HG03108 (cell line): ENCODE measurements around the gene ADD3.
A peak's percentile ranks its signal among the peaks of the same experiment; 100 is the strongest.
"Not testable (repeated sequence)": the region's sequence is repeated elsewhere in the genome, so short reads cannot be mapped to it uniquely, and the experiment has no call there.

Source experiments
- ATAC-seq: cut with Tn5 transposase; IDR thresholded peaks from one replicate; pipeline ENCODE4 v1.9.1; 2021; ENCODE audit warnings: moderate library complexity; ENCODE audit not compliant: unreplicated experiment

ADD3 gene

DNA sequence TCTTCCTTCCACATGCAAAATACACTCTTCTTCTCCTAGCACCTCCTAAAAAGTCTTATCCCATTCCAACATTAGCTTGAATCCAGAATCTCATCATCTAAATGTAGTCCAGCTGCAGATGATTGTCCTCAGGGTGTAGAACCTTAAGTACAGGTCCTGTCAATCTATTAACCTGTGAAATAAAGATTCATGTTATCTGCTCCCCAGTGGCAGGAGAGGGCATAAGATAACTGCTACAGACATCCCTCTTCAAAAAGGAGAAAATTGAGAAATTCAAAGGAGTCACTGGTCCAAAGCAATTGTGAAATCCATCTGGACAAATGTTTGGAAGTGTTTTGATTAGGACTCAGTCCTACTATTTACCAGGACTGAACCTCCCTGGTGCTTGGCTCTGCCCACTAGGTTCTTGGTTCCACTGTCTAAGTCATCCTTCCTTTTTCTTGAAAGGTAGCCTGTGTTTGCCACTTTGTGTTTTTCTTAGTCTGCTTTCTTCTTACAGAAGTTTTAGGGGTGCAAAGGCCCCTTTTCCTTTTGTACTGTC, 96.2 kb downstream of the ADD3 start:
- ATAC-seq: no peak

- no peak for ATAC-seq
Observed at GRCh38 chr10:110105873-110106272, 98.1 kb downstream of the ADD3 start.

DNA sequence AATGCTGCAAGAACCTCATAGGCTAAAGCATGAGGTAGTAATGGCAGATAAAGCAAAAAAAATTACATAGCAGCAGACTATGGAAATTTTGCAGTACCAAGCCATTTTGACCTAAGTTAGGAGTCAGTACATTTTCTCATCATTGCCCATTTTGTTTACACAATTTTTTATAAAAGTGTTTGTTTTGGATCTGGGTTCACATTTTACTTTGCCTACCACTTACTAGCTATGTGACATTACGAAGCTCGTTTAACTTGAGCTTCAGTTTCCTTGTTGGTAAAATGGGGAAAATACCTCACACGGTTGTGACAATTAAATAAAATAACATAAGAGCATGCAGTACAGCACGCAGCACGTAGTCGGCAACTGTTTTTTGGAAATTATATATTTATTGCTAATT, 99.6 kb downstream of the ADD3 start:
- no peak for ATAC-seq

- no peak for ATAC-seq
Observed at GRCh38 chr10:110107887-110108286, 100.1 kb downstream of the ADD3 start.

- ATAC-seq: no peak
Observed at GRCh38 chr10:110109511-110109910, 101.7 kb downstream of the ADD3 start.

DNA sequence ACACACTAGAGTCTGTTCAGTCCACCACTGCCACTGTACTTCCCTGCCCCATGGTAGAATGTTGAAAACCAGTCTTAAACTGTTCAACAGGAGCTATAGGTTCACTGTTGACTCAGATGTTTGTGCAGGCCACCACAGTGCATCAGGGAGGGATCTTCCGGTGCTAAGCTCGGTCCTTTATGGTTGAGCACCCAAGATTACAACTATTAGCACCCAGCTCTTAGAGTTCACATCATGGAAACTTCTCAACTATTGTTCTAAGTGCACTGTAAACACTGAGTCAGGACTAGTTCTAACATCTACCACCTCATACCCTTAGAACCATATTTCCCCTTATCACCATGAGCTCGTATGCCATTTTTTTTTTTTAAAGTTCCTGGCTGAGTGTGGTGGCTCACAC, 102.6 kb downstream of the ADD3 start:
- ATAC-seq: no peak

DNA sequence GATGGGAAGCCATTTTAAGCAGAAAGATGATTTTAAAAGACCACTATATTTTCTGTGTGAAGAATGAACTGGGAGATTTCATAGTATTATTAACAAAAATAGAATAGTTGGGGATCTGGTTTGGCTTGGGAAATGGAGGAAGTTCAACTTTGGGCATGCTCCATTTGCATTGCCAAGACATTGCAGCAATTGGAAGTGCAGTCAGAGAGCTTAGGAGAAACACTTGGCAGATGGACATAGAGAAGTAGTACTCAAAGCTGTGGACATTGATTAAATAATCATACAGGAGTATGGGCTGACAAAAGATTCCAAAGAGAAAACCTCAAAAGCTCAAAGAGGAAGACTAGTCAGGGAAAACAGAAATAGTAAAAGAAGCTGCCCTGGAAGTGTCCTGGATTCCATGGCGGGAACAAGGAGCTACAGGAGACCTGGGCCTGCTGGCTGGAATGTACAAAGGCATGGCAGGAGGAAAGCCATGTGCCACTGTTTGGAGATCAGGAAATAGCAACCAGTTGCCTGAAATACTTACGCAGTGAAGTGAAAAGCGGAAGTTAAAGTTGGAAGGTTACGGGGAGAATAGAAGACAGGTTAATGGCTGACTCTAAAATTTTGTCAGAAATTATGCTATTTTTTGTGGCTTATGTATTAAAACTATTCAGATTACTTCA, 106.0 kb downstream of the ADD3 start:
- no peak for ATAC-seq

DNA sequence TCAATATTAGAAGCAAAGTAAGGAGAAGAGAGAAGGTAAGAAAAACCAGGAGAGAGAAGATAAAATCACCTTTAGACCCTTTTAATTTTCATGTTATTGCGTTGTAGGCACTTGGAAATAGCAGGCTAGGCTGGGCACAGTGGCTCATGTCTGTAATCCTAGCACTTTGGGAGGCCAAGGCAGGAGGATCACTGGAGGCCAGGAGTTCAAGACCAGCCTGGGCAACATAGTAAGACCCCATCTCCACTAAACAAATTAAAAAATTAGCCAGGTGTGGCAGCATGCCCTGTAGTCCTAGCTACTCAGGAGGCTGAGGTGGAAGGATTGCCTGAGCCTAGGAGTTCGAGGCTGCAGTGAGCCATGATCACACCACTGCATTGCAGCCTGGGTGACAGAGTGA, 106.9 kb downstream of the ADD3 start:
- not testable (repeated sequence) for ATAC-seq

GRCh38 chr10:110115784-110116520, 108.2 kb downstream of the ADD3 start:
- no peak for ATAC-seq

DNA sequence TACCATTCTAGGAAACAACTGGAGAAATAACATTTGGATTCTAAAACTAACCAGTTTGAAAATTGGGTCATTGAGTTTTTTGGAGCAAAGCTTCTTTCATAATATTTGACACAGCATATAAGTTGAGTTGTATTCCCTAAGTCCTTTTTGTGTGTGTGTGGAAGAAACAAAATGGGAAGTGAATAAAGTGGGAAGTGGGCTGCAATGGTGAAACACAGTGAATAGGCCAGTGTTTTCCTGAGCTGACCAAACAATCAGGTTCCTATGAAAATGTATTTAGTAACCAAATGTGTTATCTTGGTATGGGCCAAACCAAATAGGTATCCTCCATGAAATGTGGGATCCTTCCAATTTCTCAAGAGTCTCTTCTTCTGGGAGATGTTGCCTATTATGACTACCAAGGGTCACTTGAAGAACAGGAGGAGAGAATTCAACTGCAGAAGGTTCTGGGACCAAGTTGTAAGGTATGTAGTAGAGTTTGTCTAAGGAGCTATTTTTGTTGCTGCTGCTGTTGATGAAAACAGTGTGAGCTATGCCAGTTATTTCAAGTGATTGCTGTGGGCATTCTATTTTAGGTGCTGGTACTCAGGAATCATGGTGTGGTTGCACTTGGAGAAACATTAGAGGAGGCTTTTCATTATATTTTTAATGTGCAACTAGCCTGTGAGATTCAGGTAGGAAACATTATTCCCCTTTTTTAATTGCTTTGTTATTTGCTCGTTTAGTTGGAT, 111.3 kb downstream of the ADD3 start:
- no peak for ATAC-seq

DNA sequence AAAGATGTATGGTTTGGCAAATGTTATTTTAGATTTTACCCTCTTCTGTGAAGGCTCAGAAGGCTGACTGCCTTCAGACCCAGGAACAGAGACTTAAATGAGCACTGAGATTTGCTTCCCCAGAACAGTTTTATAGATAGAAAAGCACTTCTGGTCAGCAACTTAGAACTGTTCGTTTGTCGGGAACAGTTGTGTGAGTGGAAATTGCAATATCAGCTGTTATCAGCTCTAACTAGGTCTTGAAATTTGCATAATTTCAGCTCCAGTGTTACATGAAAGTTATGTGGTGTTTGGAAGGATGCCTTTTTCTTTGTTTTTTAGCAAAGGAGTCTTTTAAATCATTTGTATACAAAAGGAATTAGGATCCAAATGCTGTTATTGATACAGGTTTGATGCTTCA, 115.8 kb downstream of the ADD3 start:
- ATAC-seq: no peak

DNA sequence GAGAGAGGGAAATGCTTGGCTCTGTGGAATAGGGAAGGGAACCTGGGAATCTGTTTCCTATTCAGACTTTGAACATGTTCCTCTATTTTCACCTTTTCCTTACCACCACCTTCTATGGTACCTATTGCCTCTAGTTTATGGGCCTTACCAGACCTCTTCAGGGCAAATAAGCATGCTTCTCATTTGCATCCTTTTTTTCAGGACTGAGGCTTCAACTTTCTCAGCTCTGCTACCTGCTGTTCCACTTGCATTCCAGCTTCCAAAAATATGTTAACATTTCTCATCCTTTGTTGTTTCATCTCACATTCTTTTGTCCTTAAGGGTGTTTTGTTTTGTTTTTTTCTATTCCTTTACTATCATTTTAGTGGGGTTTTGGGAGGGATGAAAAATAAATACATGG, 121.7 kb downstream of the ADD3 start:
- ATAC-seq: no peak

DNA sequence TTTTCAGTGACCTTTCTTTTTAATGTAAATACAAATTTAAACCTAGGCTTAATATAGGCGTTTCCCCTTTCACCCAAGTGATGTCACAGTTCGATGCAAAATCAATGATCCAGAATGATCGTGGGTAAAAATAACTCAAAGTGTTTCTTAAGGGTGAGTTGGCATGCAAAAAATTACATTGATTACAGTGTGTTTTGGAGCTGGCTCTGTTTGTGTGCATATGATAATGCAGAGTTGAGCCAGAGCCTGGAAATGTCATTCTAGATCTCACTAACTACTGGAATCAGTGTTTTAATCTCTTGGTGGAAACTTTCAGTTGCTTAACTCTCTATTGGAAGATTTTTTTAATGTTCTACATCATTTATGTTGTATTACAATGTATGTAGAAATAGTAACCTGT, 127.1 kb downstream of the ADD3 start:
- no peak for ATAC-seq

- ATAC-seq: not testable (repeated sequence)
Observed at GRCh38 chr10:110135836-110136235, 128.1 kb downstream of the ADD3 start.

GRCh38 chr10:110137142-110137545, 129.4 kb downstream of the ADD3 start:
- ATAC-seq: no peak

- peak; percentile 58 for ATAC-seq
Observed at GRCh38 chr10:110138197-110138812, 130.5 kb downstream of the ADD3 start.

- no peak for ATAC-seq
Observed at GRCh38 chr10:110141185-110141584, 133.4 kb downstream of the ADD3 start.

GRCh38 chr10:110141871-110142635, 134.3 kb downstream of the ADD3 start:
- ATAC-seq: no peak

DNA sequence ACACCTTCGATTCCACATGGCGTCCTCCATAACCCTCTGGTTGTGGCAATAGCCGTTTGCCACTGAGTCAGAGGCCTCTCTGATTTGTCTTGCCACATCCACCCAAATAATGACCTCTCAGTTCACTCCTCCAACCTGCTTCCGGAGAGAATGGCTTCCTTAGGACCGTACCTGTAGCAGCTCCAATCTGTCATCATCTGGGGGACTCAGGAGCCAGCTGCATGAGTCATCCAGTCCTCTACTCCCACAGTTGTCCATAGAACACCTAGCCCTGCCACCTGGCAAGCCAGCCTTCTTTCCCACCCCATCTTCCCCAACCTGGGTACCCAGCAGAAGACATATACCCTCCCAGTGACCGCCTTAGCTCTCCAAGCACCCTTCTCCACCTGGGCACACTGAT, 135.2 kb downstream of the ADD3 start:
- ATAC-seq: no peak

DNA sequence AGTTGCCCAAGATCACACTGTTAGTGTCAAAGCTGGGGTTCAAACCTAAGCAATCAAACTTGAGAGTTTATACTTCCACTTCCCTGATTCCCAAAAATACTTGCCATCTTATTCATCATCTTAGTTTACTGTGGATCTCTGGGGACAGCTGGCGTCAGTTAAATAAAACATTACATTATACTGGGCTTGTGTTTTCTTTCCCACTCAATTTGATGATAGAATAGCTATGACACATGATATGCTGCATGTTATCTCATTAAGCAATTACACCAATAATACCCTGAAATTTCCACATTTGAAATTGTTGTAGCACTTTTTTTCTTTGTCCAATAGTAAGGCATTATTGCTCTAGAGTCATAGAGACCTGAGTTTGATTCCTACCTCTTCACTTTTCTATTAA, 136.7 kb downstream of the ADD3 start:
- no peak for ATAC-seq

GRCh38 chr10:110147961-110148360, 140.2 kb downstream of the ADD3 start:
- ATAC-seq: no peak
